ENCODE results near the gene GABBR2.

Gene GABBR2

DNA sequence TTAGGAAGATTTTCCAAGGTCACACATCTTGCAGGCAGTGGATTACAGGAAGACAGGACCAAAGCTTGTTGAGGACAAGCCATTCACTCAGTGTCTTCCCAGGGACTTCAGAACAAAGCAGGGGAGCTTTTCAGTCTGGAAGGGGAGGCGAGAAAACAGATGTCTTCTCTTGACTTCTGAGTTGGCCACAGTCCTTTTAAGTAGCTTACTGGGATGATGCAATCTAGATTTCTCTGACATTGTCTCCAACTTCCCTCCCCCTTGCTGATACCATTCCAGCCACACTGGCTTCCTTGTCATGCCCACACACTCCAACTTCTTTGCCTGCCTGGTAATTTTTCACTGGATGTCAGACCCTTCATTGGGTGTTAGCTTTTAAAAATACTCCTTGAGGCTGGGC, 279.1 kb downstream of the GABBR2 start:
- no peaks in the 10 kb centered on the region for H3K27me3 ChIP-seq (replicated peaks; ENCODE audit: control insufficient read depth, insufficient read depth, low read length, poor library complexity, severe bottlenecking)
- H3K27ac ChIP-seq (ENCODE audit: insufficient read depth, low read length, poor library complexity, severe bottlenecking): no peak overlapping the region
- H3K4me1 ChIP-seq (ENCODE audit: control insufficient read depth, insufficient read depth, low read length, poor library complexity, severe bottlenecking): no peaks in the 10 kb centered on the region
- no peaks in the 10 kb centered on the region for H3K9me3 ChIP-seq (ENCODE audit: control insufficient read depth, low read length)
- DNase-seq: no peak
- no peak overlapping the region for H3K4me3 ChIP-seq (ENCODE audit: insufficient read depth, low read depth, low read length, poor library complexity, severe bottlenecking)
- no peaks in the 10 kb centered on the region for H3K36me3 ChIP-seq (ENCODE audit: control insufficient read depth, insufficient read depth, low read length)

DNA sequence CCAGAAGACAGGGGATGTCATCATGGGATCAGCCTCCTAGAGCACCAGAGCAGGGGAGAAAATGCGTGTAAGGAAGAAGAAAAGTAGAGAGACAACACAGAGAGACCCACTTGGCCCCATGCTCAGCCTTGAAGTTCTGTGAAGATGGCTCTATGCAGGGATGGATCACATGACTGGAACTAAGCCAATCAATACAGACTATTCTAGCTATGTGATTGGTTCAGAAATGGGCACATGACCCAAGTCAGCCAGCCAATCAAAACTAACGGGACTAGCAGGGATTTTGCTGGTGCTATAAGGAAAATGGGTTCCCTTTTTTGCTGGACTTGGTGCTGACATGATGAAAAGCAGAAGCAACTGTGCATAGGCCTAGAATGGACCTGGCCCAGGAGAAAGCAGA, 280.3 kb downstream of the GABBR2 start:
- Histone ChIP-seq H3K27me3 (replicated peaks; ENCODE audit: control insufficient read depth, insufficient read depth, low read length, poor library complexity, severe bottlenecking) (no peaks in the 10 kb centered on the region), H3K4me3 (ENCODE audit: insufficient read depth, low read depth, low read length, poor library complexity, severe bottlenecking) (no peak overlapping the region), H3K27ac (ENCODE audit: insufficient read depth, low read length, poor library complexity, severe bottlenecking) (no peak overlapping the region), H3K4me1 (ENCODE audit: control insufficient read depth, insufficient read depth, low read length, poor library complexity, severe bottlenecking) (no peaks in the 10 kb centered on the region), H3K36me3 (ENCODE audit: control insufficient read depth, insufficient read depth, low read length) (no peaks in the 10 kb centered on the region), H3K9me3 (ENCODE audit: control insufficient read depth, low read length) (no peaks in the 10 kb centered on the region)
- no peak for DNase-seq

DNA sequence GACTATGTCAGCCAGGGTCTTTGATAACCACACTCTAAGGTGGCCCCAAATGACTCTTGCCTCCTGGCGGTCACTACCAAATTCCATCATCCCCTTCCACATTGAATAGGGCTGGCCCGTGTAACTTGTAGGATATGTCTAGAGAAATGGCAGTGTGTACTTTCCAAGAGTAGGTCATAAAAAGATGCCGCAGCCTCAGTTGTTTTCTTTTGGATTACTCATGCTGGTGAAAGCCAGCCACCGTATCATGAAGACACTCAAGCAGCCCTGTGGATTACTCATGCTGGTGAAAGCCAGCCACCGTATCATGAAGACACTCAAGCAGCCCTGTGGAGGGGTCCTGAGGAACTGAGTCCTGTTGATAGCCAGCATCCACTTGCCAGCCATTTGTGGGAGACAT, 281.2 kb downstream of the GABBR2 start:
- Histone ChIP-seq H3K9me3 (ENCODE audit: control insufficient read depth, low read length) (no peaks in the 10 kb centered on the region), H3K36me3 (ENCODE audit: control insufficient read depth, insufficient read depth, low read length) (no peaks in the 10 kb centered on the region), H3K4me3 (ENCODE audit: insufficient read depth, low read depth, low read length, poor library complexity, severe bottlenecking) (no peak overlapping the region), H3K27me3 (replicated peaks; ENCODE audit: control insufficient read depth, insufficient read depth, low read length, poor library complexity, severe bottlenecking) (no peaks in the 10 kb centered on the region), H3K4me1 (ENCODE audit: control insufficient read depth, insufficient read depth, low read length, poor library complexity, severe bottlenecking) (no peaks in the 10 kb centered on the region), H3K27ac (ENCODE audit: insufficient read depth, low read length, poor library complexity, severe bottlenecking) (no peak overlapping the region)
- no peak for DNase-seq

DNA sequence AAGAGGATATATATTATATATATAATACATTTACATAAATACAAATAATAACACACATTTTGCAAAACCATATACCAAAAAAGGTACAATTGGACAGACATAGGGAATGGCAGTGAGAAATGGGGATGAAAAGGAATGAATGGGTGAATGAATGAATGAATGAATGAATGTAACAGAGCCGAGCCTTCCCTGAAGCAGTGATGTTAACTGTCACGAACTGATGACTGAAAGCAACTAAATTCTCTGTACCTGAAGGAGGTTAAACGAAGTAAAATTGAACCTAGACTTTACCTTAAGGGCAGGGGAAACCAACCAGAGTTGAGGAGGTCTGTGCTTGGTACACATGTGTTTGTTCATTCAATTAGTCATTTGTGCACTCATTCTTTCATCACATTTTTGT, 283.7 kb downstream of the GABBR2 start:
- Histone ChIP-seq H3K4me3 (ENCODE audit: insufficient read depth, low read depth, low read length, poor library complexity, severe bottlenecking) (no peak overlapping the region), H3K4me1 (ENCODE audit: control insufficient read depth, insufficient read depth, low read length, poor library complexity, severe bottlenecking) (no peaks in the 10 kb centered on the region), H3K36me3 (ENCODE audit: control insufficient read depth, insufficient read depth, low read length) (no peaks in the 10 kb centered on the region), H3K9me3 (ENCODE audit: control insufficient read depth, low read length) (no peaks in the 10 kb centered on the region), H3K27ac (ENCODE audit: insufficient read depth, low read length, poor library complexity, severe bottlenecking) (no peak overlapping the region), H3K27me3 (replicated peaks; ENCODE audit: control insufficient read depth, insufficient read depth, low read length, poor library complexity, severe bottlenecking) (no peaks in the 10 kb centered on the region)
- no peak for DNase-seq

DNA sequence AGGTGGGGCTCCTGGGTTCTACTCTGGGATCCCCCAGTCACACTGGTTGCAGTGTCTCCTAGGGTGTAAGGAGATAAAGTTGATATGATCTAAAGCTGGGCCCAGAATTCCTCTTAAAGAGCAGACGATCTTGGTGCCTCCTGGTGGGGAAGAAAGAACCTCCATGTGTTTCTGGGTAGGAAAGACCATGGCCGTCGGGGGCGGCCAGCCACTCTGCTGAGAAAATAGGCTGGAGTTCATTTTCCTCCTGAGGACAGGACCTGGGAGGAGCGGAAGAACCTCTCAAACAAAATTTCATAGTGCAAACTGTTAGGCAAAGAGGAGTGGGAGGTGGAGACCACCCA, 289.5 kb downstream of the GABBR2 start:
- H3K27ac ChIP-seq (ENCODE audit: insufficient read depth, low read length, poor library complexity, severe bottlenecking): no peak overlapping the region
- DNase-seq: no peak
- H3K27me3 ChIP-seq (replicated peaks; ENCODE audit: control insufficient read depth, insufficient read depth, low read length, poor library complexity, severe bottlenecking): peaks cover 4% of the 10 kb centered on the region
- H3K4me3 ChIP-seq (ENCODE audit: insufficient read depth, low read depth, low read length, poor library complexity, severe bottlenecking): no peak overlapping the region
- H3K36me3 ChIP-seq (ENCODE audit: control insufficient read depth, insufficient read depth, low read length): no peaks in the 10 kb centered on the region
- no peaks in the 10 kb centered on the region for H3K9me3 ChIP-seq (ENCODE audit: control insufficient read depth, low read length)
- no peaks in the 10 kb centered on the region for H3K4me1 ChIP-seq (ENCODE audit: control insufficient read depth, insufficient read depth, low read length, poor library complexity, severe bottlenecking)

DNA sequence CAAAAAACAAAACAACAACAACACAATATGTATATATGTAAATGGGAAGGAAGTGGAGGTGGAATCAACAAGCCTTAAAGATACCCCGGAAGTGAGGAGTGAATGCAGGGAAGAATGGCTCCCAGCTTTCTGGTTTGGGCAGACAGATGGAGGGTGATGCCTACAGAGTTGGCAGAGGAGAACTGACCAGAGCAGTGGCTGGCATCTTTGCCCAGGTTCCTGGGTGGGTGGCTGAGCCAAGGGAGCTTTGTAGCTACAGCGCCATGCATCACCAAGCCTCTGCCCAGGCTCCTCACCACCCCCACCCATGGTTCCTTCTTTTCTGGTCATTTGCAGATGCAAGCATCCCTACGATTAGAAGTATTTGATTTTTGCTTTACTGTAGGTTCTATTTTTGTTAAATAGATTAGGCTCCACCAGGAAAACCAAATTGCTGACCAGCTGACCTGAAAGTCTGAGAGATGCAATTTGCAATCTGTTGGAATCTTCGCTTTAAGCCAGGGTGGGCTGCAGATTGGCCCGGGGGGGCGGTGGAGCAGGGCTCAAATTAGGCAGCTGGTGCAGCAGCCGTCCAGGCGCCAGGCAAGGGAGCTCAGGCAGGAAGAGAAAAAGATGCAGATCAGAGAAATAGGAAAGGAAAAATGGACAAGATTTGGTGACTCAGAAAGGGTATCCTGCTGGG, 290.0 kb downstream of the GABBR2 start:
- Histone ChIP-seq H3K9me3 (ENCODE audit: control insufficient read depth, low read length) (no peaks in the 10 kb centered on the region), H3K27me3 (replicated peaks; ENCODE audit: control insufficient read depth, insufficient read depth, low read length, poor library complexity, severe bottlenecking) (peaks cover 4% of the 10 kb centered on the region), H3K27ac (ENCODE audit: insufficient read depth, low read length, poor library complexity, severe bottlenecking) (no peak overlapping the region), H3K4me3 (ENCODE audit: insufficient read depth, low read depth, low read length, poor library complexity, severe bottlenecking) (no peak overlapping the region), H3K36me3 (ENCODE audit: control insufficient read depth, insufficient read depth, low read length) (no peaks in the 10 kb centered on the region), H3K4me1 (ENCODE audit: control insufficient read depth, insufficient read depth, low read length, poor library complexity, severe bottlenecking) (no peaks in the 10 kb centered on the region)
- DNase-seq: no peak

DNA sequence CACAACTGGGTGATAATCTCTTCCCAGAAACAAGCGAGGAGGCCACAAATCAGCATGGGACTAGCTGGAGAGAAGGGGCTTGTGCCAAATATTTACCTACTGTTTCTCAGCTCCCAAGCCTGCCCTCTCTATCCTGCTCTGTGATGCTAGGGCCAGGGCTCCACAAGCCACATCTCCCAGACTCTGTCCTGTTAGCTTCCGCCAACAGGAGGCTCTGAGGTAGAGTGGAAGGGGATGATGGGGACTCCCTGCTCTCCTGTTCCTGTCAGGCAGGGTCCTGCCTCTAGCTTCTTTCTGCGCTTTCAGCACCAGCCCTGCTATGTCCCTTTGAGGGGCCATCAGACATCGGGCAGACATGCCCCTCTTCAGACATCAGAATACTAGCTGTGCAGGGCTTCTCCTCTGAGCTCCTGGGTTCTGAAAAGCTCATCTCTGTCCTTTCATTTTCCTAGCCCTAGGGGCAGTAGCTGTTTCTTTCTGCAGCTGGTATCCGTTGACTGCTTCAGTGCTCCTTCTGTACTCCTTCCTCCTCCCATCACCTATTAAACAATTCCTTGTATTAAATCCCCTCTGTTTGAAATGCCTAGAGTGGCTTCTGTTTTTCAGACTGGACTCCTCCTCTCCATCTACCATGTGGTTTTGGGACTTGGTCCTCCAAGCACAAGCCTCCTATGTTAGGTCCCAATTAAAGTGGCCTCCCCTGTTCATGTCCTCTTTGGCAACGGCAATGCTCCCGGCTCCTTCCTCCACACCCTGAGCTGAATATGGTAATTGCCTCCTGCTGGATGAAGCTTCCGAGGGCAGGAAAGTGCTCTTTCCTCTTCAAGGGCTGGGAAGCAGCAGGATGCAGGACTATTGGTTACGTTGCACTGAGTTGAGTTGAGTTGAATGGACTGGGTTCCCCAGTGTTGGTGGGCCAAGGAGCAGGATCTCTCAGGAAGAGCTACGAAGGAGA, 292.2 kb downstream of the GABBR2 start:
- no peaks in the 10 kb centered on the region for H3K4me1 ChIP-seq (ENCODE audit: control insufficient read depth, insufficient read depth, low read length, poor library complexity, severe bottlenecking)
- DNase-seq: no peak
- no peaks in the 10 kb centered on the region for H3K9me3 ChIP-seq (ENCODE audit: control insufficient read depth, low read length)
- peaks cover 4% of the 10 kb centered on the region for H3K27me3 ChIP-seq (replicated peaks; ENCODE audit: control insufficient read depth, insufficient read depth, low read length, poor library complexity, severe bottlenecking)
- H3K4me3 ChIP-seq (ENCODE audit: insufficient read depth, low read depth, low read length, poor library complexity, severe bottlenecking): no peak overlapping the region
- H3K36me3 ChIP-seq (ENCODE audit: control insufficient read depth, insufficient read depth, low read length): no peaks in the 10 kb centered on the region
- no peak overlapping the region for H3K27ac ChIP-seq (ENCODE audit: insufficient read depth, low read length, poor library complexity, severe bottlenecking)

DNA sequence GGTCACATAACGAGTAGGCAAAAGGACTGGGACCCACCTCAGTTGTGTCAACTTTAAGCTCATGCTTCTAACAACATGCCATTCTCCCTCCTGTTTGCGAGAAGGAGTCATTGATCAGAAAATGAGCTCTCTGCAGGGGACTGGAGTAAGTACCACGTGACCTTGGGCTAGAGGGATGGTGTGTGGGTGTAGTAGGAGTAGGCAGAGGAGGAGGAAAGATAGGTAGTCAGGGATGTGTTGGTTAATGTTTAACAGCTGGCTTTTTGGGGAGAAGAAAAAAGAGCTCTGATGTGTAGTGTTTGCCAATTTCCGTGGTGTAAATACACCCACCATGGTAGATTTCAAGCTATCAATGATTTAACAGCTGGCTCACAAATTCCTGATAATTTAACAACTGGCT, 293.0 kb downstream of the GABBR2 start:
- no peak for DNase-seq
- Histone ChIP-seq H3K9me3 (ENCODE audit: control insufficient read depth, low read length) (no peaks in the 10 kb centered on the region), H3K36me3 (ENCODE audit: control insufficient read depth, insufficient read depth, low read length) (no peaks in the 10 kb centered on the region), H3K27me3 (replicated peaks; ENCODE audit: control insufficient read depth, insufficient read depth, low read length, poor library complexity, severe bottlenecking) (peaks cover 4% of the 10 kb centered on the region), H3K27ac (ENCODE audit: insufficient read depth, low read length, poor library complexity, severe bottlenecking) (no peak overlapping the region), H3K4me3 (ENCODE audit: insufficient read depth, low read depth, low read length, poor library complexity, severe bottlenecking) (no peak overlapping the region), H3K4me1 (ENCODE audit: control insufficient read depth, insufficient read depth, low read length, poor library complexity, severe bottlenecking) (no peaks in the 10 kb centered on the region)

DNA sequence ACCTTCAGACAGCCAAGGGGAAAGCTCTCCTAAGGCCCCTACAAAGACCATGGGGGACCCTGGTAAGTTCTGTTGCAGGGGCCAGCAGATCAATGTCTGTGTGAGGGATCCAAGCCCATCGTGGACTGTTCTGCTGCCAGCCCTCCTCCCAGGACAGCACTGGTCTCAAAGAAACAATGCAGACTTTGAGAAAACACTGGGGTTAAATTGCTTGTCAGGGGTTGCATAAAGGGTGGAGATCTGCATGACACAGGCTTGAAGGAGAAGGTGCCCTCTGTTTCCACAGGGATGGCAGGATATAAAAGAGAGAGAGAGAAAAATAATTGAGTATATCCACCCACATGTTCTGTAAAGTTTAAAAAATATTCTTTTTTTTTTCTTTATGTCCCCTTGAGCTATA, 295.7 kb downstream of the GABBR2 start:
- Histone ChIP-seq H3K27me3 (replicated peaks; ENCODE audit: control insufficient read depth, insufficient read depth, low read length, poor library complexity, severe bottlenecking) (peaks cover 3% of the 10 kb centered on the region), H3K4me3 (ENCODE audit: insufficient read depth, low read depth, low read length, poor library complexity, severe bottlenecking) (no peak overlapping the region), H3K9me3 (ENCODE audit: control insufficient read depth, low read length) (no peaks in the 10 kb centered on the region), H3K27ac (ENCODE audit: insufficient read depth, low read length, poor library complexity, severe bottlenecking) (no peak overlapping the region), H3K36me3 (ENCODE audit: control insufficient read depth, insufficient read depth, low read length) (no peaks in the 10 kb centered on the region), H3K4me1 (ENCODE audit: control insufficient read depth, insufficient read depth, low read length, poor library complexity, severe bottlenecking) (no peaks in the 10 kb centered on the region)
- no peak for DNase-seq

DNA sequence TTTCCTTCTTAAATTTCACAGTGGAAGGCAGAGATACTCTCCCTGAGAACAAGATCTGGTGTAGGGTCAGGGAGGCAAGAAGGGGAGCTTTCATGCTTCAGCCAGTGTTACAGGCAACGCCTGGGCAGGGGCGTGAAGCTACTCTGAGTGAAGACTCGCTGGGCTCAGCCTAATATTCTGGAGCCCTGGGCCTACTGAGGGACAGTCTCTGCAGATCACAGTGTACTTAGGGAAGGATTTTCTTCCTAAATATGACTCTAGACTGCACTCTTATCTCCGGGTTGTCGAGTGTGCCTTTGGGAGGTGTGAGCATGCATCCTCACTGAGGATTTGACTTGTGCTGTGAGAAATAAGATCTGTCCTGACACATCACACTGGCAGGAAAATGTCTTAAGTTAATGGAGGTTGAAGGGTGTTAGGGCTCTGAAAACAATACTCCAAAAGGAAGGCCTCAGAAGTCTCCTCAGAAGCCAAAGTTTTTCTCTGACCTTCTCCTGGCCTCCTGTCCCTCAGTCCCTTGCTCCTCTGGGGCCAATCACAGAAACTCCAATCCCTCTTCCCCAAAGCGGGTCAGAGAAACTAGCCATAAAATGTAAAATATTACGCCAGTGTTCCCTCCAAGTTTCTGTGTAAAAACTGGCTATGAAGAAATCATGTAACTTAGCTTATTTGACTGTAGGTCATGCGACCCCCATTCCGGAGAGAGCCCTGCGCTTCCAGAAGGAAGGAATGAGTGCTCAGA, 296.5 kb downstream of the GABBR2 start:
- no peaks in the 10 kb centered on the region for H3K9me3 ChIP-seq (ENCODE audit: control insufficient read depth, low read length)
- no peak overlapping the region for H3K4me3 ChIP-seq (ENCODE audit: insufficient read depth, low read depth, low read length, poor library complexity, severe bottlenecking)
- DNase-seq: no peak
- H3K27ac ChIP-seq (ENCODE audit: insufficient read depth, low read length, poor library complexity, severe bottlenecking): no peak overlapping the region
- no peaks in the 10 kb centered on the region for H3K27me3 ChIP-seq (replicated peaks; ENCODE audit: control insufficient read depth, insufficient read depth, low read length, poor library complexity, severe bottlenecking)
- no peaks in the 10 kb centered on the region for H3K36me3 ChIP-seq (ENCODE audit: control insufficient read depth, insufficient read depth, low read length)
- no peaks in the 10 kb centered on the region for H3K4me1 ChIP-seq (ENCODE audit: control insufficient read depth, insufficient read depth, low read length, poor library complexity, severe bottlenecking)
